Muscle layer of duodenum (tissue), 2 donors: ENCODE measurements around the gene FN1.

Experiments used
- H3K27ac ChIP-seq: one replicate; pipeline ENCODE4 v1.7.0; 2013; ENCODE audit warnings: mild to moderate bottlenecking, low read length
- H3K27me3 ChIP-seq: one replicate; pipeline ENCODE4 v1.7.0; 2013; ENCODE audit warnings: low read depth, mild to moderate bottlenecking, control low read depth, low read length
- H3K36me3 ChIP-seq, 2 donors: one replicate each; pipeline ENCODE4 v1.7.0; 2013; ENCODE audit warnings: low read length in 2 of 2, control low read depth in 1 of 2, mild to moderate bottlenecking in 1 of 2; ENCODE audit not compliant: insufficient read depth in 2 of 2, control insufficient read depth in 1 of 2
- H3K4me1 ChIP-seq, 2 donors: one replicate each; pipeline ENCODE4 v1.7.0; 2013; ENCODE audit warnings: low read length in 2 of 2, mild to moderate bottlenecking in 2 of 2, control low read depth in 1 of 2, moderate library complexity in 1 of 2; ENCODE audit not compliant: insufficient read depth in 2 of 2, control insufficient read depth in 1 of 2
- H3K4me3 ChIP-seq, 2 donors: one replicate each; pipeline ENCODE4 v1.7.0; 2013; ENCODE audit warnings: low read length in 2 of 2, low read depth in 1 of 2, mild to moderate bottlenecking in 1 of 2
- H3K9me3 ChIP-seq, 2 donors: one replicate each; pipeline ENCODE4 v1.7.0; 2013; ENCODE audit warnings: low read length in 2 of 2, control low read depth in 1 of 2, mild to moderate bottlenecking in 1 of 2; ENCODE audit not compliant: control insufficient read depth in 1 of 2
- donor health status: healthy.

FN1 gene

DNA sequence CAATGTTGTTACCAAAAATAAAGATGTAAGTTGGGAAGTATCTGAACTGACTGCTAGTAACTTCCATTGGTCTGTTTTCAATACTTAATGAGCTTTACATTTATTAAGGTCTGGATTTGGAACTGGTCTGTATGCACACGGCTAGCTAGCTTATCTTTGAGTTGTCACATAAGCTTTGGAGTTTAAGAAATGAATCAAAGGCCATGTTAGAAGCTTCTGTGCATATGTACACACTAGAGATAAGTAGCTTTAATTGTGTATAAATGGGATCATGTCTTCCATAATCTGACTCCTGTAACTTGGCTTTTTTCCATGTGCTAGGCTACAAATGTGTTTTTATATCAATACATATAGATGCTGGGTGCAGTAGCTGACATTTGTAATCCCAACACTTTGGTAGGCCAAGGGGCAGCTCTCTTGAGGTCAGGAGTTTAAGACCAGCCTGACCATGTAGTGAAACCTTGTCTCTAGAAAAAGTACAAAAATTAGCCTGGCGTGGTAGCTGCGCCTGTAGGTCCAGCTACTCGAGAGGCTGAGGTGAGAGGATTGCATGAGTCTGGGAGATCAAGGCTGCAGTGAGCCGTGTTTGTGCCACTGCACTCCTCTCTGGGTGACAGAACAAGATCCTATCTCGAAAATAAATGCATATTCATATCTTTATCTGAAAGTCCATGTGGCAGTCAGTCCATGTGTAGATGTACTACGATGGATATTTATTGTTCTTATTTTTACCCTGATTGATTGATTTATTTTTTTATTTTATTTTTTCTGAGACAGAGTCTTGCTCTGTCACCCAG lies 96.8 kb downstream of the FN1 start:
- H3K27ac ChIP-seq = no peak overlapping the region
- H3K27me3 ChIP-seq = no peaks in the 10 kb centered on the region
- no peaks in the 10 kb centered on the region for H3K9me3 ChIP-seq
- no peak overlapping the region for H3K4me3 ChIP-seq
- H3K4me1 ChIP-seq = no peaks in the 10 kb centered on the region
- peaks cover 36 to 48% of the 10 kb centered on the region in 2 donors for H3K36me3 ChIP-seq

DNA sequence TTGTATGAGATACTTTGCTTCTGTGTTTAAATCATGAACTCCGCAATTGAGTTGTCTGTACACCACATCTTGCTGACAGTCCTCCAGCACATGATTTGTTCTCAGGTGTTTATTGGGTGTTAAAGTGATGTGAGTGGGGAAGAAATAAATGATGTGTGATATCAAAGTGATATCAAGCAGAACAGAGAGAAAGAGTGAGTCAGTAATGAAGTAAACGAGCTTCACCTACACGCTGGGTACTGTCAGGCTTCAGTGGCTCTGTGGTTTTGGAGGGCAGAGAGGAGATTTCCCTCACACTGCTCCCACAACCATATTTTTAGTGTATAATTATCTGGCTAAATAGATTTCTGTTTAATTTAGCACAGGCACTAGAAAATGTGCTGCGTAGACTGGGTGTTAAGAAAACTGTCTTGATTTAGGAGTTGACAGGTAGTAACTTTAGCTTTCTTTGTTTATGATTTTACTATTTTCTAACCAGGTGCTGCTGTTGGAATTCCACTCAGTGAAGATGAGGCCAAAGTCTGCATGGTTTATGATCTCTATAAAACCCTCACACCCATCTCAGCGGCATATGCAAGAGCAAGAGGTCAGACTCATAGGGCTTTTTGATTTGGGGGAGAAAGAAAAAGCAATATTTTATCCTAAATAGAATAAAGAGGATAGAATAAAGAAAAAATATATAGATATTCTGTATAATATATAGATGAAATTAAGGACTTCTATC lies 102.8 kb downstream of the FN1 start:
- H3K4me1 ChIP-seq = peaks cover 0 to 7% of the 10 kb centered on the region in 2 donors
- H3K27me3 ChIP-seq = no peaks in the 10 kb centered on the region
- H3K9me3 ChIP-seq = no peaks in the 10 kb centered on the region
- H3K4me3 ChIP-seq = no peak overlapping the region
- peaks cover 27 to 30% of the 10 kb centered on the region in 2 donors for H3K36me3 ChIP-seq
- H3K27ac ChIP-seq = no peak overlapping the region

DNA sequence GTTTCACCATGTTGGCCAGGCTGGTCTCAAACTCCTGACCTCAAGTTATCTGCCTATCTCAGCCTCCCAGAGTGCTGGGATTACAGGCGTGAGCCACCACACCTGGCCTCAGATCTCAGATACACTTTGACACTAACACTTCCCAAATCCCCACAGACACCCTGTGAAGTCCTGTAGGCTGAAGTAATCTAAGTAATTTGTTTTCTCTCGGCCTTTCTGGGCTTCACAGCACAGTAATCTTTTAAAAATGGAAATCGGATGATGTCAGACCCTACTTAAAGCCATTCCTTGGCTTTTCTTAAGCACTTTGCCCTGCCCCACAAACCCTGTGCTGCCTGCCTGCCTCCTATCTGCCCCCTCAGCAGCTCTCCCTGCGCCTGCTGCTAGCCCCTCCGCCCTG lies 107.8 kb downstream of the FN1 start:
- Histone ChIP-seq H3K36me3 (peaks cover 29 to 33% of the 10 kb centered on the region in 2 donors), H3K4me1 (peaks cover 0 to 7% of the 10 kb centered on the region in 2 donors), H3K27me3 (no peaks in the 10 kb centered on the region), H3K9me3 (no peaks in the 10 kb centered on the region), H3K4me3 (no peak overlapping the region), H3K27ac (no peak overlapping the region)

- no peak overlapping the region for H3K27ac ChIP-seq
- H3K4me1 ChIP-seq = no peaks in the 10 kb centered on the region
- peaks cover 27 to 47% of the 10 kb centered on the region in 2 donors for H3K36me3 ChIP-seq
- no peaks in the 10 kb centered on the region for H3K9me3 ChIP-seq
- no peaks in the 10 kb centered on the region for H3K27me3 ChIP-seq
- no peak overlapping the region for H3K4me3 ChIP-seq
Measured at GRCh38 chr2:215324811-215325210, 111.1 kb downstream of the FN1 start.

DNA sequence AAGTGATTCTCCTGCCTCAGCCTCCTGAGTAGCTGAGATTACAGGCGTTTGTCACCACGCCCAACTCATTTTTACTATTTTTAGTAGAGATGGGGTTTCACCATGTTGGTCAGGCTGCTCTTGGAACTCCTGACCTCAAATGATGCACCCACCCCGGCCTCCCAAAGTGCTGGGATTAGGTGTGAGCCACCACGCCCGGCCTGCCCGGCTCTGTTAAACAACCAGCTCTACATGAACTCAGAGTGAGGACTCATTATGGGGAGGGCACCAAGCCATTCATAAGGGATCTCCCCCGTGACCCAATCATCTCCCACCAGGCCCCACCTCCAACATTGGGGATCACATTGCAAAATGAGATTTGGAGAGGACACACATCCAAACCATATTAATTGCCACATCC lies 115.2 kb downstream of the FN1 start:
- Histone ChIP-seq H3K36me3 (peaks cover 14 to 28% of the 10 kb centered on the region in 2 donors), H3K4me1 (no peaks in the 10 kb centered on the region), H3K9me3 (no peaks in the 10 kb centered on the region), H3K4me3 (no peak overlapping the region), H3K27ac (no peak overlapping the region), H3K27me3 (no peaks in the 10 kb centered on the region)

- no peaks in the 10 kb centered on the region for H3K27me3 ChIP-seq
- H3K9me3 ChIP-seq = no peaks in the 10 kb centered on the region
- peaks cover 14 to 28% of the 10 kb centered on the region in 2 donors for H3K36me3 ChIP-seq
- no peak overlapping the region for H3K27ac ChIP-seq
- no peaks in the 10 kb centered on the region for H3K4me1 ChIP-seq
- H3K4me3 ChIP-seq = no peak overlapping the region
Measured at GRCh38 chr2:215320102-215320501, 115.8 kb downstream of the FN1 start.

DNA sequence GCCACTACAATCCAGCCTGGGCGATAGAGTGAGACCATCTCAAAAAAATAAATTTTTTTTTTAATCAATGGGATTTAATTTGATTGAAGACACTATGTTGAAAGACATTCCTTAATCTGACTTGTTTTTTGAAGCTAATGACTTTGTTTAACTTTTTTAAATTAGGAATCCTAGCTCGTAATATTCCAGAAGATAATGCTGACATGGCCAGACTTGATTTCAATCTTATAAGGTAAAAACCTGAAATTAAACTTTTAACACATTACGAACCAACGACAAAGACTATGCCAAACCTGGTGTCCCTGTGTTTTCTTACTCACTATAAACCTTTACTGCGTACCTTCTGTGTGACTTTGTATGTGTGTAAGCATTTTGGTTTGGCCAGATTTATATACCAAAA lies 116.4 kb downstream of the FN1 start:
- no peak overlapping the region for H3K4me3 ChIP-seq
- H3K27me3 ChIP-seq = no peaks in the 10 kb centered on the region
- no peak overlapping the region for H3K27ac ChIP-seq
- H3K4me1 ChIP-seq = no peaks in the 10 kb centered on the region
- H3K9me3 ChIP-seq = no peaks in the 10 kb centered on the region
- peaks cover 10 to 28% of the 10 kb centered on the region in 2 donors for H3K36me3 ChIP-seq

- H3K9me3 ChIP-seq = no peaks in the 10 kb centered on the region
- H3K4me3 ChIP-seq = no peak overlapping the region
- no peaks in the 10 kb centered on the region for H3K27me3 ChIP-seq
- H3K4me1 ChIP-seq = peaks cover 7 to 10% of the 10 kb centered on the region in 2 donors
- H3K36me3 ChIP-seq = peaks cover 13 to 21% of the 10 kb centered on the region in 2 donors
- no peak overlapping the region for H3K27ac ChIP-seq
Measured at GRCh38 chr2:215316336-215316735, 119.5 kb downstream of the FN1 start.

- H3K27ac ChIP-seq = no peak overlapping the region
- H3K4me3 ChIP-seq = no peak overlapping the region
- H3K4me1 ChIP-seq = peaks cover 10% of the 10 kb centered on the region in 2 donors
- H3K9me3 ChIP-seq = no peaks in the 10 kb centered on the region
- H3K27me3 ChIP-seq = no peaks in the 10 kb centered on the region
- H3K36me3 ChIP-seq = peaks cover 13% of the 10 kb centered on the region in 2 donors
Measured at GRCh38 chr2:215315301-215315700, 120.6 kb downstream of the FN1 start.

GRCh38 chr2:215314896-215315295 lies 121.0 kb downstream of the FN1 start:
- no peak overlapping the region for H3K4me3 ChIP-seq
- no peaks in the 10 kb centered on the region for H3K9me3 ChIP-seq
- H3K4me1 ChIP-seq = peaks cover 10% of the 10 kb centered on the region in 2 donors
- peaks cover 12% of the 10 kb centered on the region in 2 donors for H3K36me3 ChIP-seq
- H3K27me3 ChIP-seq = no peaks in the 10 kb centered on the region
- no peak overlapping the region for H3K27ac ChIP-seq

GRCh38 chr2:215313255-215313613 lies 122.6 kb downstream of the FN1 start:
- Histone ChIP-seq H3K27me3 (no peaks in the 10 kb centered on the region), H3K9me3 (no peaks in the 10 kb centered on the region), H3K36me3 (peaks cover 0 to 7% of the 10 kb centered on the region in 2 donors), H3K4me3 (no peak overlapping the region), H3K4me1 (peaks cover 10% of the 10 kb centered on the region in 2 donors), H3K27ac (no peak overlapping the region)
